Activated CD4-positive, alpha-beta T cell treated with anti-CD3 and anti-CD28 coated beads, Interleukin-2, Interleukin-6, amounts not matched to agents 100 ng/mL and 50 ng/mL, durations not matched to agents 16 hours and 8 hours (primary cell): Measurements from ENCODE around the gene C1QTNF9.
"Not testable (repeated sequence)": the region's sequence is repeated elsewhere in the genome, so short reads cannot be mapped to it uniquely, and the experiment has no call there.

Source experiments
- DNase-seq: peaks from one replicate; pipeline ENCODE4 v3.0.0-alpha.2; 2020

C1QTNF9 gene

DNA sequence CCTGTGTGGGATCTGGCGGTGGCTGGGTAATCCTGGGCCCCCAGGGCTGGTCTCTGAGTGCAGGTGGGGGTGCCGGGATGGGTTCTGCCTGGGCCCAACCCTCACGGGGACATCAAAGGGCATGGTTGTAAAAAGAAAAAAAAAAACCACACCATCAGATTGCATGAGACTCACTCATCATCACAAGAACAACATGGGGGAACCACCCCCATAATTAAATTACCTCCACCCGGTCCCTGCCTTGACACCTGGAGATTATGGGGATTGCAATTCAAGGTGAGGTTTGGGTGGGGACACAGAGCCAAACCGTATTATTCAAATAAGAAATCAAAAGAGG, 14.3 kb downstream of the C1QTNF9 start:
- DNase-seq, result no peak

DNA sequence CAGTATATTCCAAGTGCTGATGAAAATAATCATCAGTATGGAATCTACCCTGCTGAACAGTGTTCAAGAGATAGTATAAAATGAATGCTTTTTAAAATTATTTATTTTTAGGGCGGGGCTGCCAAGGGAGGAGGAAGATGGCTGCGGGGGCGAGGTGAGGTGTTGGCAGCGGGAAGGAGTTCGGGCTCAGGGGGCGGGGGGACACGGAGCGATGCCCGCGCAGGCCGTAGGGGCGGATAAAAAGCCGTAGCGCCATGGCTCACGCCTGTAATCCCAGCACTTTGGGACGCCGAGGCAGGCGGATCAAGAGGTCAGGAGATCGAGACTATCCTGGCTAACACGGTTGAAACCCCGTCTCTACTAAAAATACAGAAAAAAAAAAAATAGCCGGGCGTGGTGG, 18.2 kb downstream of the C1QTNF9 start:
- DNase-seq, result not testable (repeated sequence)

DNA sequence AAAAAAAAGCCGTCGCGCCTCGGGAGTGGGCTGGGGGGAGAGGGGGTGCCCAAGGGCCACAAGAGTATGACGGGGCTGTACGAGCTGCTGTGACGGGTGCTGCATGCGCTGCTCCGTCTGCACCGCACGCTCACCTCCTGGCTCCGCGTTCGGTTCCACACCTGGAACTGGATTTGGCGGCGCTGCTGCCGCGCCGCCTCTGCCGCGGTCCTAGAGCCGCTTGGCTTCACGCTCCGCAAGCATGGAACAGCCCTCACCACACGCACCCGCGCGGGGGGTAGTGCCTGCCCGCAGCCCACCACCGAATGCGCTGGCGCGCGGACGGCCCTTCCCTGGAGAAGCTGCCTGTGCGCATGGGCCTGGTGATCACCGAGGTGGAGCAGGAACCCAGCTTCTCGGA, 18.8 kb downstream of the C1QTNF9 start:
- no peak for DNase-seq

DNA sequence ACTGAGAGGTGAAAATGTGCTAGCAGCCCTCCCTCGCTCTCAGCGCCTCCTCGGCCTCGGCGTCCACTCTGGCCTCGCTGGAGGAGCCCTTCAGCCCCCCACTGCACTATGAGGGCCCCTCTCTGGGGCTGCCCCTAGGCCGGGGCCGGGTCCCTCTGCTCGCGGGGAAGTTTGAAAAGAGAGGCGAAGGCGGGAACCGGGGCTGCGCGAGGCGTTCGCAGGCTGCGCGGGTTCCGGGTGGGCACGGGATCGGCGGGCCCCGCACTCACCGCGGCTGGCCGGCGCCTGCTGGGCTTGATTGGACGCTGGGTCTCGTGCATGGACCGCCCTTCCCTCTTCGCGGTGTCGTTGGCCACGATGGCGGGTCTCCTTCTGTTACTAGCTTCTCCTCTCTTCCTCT, 29.3 kb downstream of the C1QTNF9 start:
- no peak for DNase-seq

DNA sequence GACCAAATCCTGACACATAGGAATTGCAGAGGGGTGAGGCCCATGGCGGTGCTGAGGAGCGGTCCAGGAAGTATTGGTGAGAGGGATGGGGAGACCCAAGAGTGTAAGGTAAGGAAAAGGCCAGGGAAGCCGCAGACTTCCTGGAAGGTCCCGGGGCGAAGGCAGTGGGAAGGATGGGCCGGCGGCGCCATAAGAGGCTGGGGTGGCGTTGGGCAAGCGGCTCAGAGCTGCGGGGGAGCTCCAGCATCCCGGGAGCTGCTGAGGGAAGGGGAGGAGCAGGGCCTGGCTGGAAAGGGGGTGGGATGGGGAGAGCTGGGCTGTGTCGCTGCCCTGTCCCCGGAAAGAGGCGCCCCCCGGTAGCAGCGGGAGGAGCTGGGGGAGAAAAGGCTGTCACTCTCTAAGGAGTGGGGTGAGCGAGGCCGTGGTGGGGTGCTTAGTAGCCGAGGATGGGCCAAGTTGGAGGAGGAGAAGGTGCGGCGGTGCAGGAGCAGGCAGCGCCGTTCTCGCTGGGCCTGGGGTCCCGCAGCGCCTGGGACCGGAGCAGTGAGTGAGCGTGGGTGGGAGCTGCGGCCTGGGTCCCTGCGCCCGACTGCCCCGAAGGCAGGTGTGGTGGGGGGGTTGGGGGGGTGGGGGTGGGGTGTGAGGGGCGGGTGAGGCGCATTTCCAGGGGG, 30.7 kb downstream of the C1QTNF9 start:
- DNase-seq, result no peak

DNA sequence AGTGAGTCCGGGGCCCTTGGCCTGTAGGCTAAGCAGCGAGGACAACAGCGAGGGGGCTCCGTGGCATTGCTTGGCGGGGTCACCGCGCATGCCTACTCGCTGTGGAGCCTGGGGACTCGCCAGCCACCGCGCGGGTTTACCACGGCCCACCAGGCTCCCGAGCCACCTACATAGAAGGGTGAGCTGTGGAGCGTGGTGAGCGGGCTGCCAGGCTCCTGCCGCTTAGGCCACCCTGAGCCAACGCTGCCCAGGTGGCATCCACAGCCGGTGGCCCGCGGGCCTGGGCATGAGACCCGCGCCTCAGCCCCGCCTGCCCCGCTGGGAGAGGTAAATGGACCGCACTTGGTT, 31.2 kb downstream of the C1QTNF9 start:
- DNase-seq, result no peak

DNA sequence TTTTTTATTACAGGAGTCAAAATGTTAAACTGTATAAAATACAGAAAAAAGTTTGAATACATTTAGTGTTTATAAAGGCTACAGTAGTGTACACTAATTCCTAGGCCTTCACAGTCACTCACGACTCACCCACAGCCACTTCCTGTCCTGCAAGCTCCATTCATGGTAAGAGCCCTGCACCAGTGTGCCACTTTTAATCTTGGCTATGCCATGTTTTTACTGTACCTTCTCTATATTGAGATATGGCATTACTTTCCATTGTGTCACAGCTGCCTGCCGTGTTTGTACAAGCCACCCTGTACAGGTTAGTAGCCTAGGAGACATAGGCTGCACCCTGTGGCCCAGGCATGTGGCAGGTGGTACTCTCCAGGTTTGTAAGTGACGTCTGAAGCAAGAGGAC, 32.1 kb downstream of the C1QTNF9 start:
- no peak for DNase-seq

DNA sequence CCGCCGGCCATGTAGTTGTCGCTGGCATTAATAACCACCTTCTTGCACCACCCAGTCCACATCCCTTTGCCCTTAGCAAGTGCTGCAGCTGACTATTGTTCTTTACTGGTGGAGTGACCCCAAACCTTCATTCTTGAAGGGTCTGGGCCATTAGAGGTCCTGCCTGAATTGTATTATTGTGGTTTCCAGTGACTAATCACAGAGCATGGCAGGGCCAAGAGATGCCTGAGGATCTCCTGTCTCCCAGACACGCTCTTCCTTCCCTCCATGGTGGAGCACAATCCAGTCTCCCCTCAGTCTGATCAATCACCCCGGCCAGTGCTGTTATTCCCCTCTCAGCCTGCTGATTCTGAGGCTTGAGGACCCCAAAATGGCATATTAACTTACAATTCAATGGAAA, 39.0 kb downstream of the C1QTNF9 start:
- no peak for DNase-seq

DNA sequence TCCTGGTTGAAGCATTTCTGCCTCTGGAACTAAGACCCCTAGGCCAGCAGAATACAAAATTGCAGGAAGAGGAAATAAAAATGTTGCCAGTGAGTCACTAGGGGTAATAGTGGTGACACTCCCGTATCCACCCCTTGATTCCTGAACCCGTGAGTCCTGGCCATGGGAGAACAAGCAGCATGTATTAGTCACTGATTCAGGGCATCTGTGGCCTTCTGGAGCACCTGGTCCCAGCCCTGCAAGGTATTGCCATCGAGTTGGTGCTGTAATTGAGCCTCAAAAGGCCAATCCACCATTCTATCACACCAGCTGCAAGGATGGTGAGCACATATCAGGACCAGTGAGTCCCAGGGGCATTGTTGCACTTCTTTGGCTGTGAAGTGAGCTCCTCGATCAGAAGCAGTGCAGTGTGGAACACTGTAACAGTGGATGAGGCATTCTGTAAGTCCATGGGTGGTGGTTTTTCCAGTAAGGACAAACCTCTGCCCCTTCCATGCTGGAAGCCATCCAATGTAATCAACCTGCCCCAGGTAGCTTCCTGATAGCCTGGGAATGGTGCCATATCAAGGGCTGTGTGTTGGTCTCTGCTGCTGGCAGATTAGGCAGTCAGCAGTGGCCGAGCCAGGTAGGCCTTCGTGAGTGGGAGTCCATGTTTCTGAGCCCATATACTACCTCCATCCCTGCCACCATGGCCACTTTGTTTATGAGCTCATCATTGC, 39.6 kb downstream of the C1QTNF9 start:
- no peak for DNase-seq

DNA sequence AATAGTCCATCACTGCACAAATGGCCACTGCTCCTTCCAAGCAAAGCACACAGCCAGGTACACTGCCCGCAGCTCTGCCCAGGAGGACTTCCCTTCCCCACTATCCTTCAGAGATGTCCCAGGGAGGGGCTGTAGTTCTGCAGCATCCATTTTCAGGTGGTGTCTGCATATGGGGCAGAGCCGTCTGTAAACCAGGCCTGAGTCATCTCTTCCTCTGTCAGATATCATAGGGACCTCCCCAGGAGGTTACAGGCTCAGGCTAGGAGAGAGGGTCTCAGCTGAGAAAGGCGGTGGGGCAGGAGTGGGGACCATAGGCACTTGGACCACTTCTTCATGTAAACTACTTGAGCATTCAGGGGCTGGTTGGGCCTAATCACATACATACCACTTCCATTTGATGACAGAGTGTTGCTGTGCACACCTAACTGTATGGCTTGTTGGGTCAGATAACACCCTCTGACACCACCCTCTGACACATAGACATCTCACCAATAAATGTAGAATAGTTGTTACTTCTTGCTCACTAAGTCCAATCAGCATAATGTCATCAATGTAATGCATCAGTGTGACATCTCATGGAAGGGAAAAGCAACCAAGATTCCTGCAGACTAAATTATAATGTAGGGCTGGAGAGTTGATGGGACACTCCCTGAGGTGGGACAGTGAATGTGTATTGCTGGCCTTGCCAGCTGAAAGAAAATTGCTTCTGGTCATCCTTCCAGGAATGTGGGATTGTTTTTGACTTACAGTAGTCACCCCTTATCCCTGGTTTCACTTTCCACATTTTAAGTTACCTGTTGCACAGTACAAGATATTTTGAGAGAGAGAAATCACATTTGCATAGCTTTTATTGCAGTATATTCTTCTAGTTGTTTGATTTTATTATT, 40.6 kb downstream of the C1QTNF9 start:
- DNase-seq, result not testable (repeated sequence)

DNA sequence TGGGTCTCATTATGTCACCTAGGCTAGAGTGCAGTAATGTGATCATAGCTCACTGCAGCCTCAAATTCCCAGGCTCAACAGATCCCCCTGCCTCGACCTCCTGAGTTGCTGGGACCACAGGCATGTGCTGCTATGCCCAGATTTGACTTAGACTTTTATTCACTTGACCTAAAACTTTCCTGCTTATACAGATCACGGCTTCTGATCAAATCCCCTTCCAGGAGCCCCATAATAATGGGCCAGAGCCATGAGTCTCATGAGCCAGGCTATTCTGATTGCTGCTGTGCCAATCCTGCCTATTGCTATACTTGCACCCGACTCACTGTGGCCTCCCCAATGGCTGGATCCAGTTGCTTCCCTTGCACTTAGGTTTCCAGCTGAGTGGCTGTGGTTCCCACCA, 42.0 kb downstream of the C1QTNF9 start:
- DNase-seq, result no peak

DNA sequence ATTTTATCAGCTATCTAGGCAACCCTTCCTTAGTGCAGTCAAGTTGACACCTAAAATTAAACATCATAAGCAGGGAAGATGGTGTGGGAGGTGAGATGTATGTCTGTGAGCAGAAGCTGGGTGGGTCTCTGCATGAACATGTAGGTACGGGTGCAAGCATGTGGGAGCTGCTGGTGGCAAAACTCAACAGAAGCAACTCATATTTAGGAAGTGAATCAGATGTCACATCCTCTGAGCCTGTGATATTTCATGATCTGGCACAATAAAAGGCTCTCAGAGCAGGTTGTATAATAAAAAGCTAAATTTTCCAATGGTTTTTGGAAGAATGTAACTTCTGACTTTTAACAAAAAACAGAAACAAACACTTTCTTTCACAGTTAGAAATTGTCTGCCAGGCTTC, 44.4 kb downstream of the C1QTNF9 start:
- DNase-seq, result no peak

DNA sequence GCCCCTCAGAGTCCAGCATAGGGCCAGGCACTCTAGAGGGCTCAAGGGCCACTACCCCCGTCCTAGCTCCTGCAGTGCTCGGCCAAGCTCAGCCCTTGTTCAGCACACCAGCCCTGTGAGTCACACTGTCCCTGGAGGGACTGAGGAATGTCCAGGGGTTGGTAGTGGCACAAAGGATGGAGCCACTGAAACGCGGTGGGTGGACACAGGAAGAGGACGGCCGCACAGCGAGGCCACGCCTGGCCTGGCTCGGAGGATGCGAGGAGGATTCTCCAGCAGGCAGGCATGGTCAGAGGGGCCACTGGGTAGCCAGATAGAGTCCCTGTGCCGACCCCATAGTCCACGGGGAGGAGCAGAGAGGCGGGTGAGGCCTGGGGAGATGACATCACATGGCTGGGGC, 45.7 kb downstream of the C1QTNF9 start:
- no peak for DNase-seq

DNA sequence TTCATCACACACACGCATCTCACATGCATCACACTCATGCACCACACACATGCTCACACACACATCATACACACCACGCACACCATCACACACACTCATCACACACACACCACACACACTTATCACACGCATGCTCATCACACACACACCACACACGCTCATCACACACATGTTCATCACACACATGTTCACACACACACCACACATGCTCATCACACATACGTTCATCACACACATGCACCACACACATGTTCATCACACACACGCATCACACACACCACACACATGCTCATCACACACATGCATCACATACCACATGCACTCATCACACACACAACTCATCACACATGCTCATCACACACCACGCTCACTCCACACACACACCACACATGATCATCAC, 46.9 kb downstream of the C1QTNF9 start:
- no peak for DNase-seq

DNA sequence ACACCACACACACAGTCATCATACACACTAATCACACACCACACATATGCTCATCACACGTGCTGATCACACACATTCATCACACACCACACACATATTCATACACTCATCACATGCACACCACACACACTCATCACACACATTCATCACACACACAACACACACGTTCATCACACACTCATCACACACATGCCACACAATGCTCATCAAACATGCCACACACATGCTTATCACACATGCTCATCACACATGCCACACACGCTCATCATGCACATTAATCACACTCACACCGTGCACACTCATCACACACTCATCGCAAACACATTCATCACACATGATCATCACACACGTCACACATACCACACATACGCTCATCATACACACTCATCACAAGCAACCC, 47.5 kb downstream of the C1QTNF9 start:
- DNase-seq, result no peak

DNA sequence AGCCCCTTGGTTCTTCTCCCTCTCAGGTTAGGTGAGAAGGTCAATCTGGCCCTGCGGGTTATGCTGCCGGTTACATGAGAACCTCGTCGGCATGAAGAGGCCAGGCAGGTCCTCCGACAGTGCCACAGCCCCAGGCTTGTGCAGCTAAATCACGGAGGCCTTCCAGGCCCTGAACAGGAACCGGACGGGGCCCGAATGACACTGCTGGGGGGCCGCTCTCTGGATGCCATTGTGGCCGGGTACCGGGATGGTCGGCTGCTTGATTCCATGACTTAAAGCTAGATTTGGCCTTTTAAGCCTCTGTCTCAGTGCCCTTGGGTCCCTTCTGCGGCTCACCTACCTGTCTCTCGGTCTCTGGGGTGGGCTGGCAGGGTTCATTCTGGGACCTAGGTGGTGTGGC, 48.4 kb downstream of the C1QTNF9 start:
- DNase-seq, result no peak

DNA sequence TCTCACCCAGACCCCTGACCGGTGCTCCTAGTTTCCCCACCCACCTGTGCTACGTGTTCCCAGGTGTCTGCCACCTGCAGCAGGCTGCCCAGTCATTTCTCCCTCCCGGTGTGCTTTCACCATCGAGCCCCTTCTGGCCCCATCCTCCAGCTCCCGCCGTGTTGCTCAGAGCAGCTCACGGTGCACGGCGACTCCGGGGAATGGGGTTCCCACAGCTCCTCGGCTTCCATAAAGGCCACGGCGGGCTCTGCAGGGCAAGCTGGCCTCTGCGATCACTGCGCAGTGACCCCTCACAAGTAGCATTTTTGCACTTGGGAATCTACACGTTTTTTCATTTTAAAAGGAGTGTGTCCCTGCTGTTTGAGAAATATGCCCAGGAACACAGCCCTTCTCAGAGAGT, 49.5 kb downstream of the C1QTNF9 start:
- DNase-seq, result not testable (repeated sequence)

DNA sequence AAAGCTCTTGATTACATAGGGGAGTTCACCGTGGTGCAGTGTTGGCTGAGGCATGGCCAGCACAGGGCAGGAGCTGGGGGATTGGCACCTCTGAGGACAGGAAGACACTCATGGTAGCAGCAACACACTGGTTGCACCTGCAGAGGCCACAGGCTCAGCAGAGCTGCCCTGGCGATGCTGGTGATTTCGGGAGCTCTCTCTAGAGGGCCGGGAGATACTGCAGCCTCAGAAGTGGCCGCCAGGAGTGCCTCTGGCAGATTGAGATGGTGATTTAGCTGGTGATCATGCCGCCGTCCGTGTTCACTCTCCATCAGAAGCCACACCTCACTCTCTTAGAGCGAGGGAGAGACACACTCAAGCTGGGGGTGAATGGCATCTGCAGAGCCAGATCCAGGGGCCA, 49.9 kb downstream of the C1QTNF9 start:
- DNase-seq, result not testable (repeated sequence)

DNA sequence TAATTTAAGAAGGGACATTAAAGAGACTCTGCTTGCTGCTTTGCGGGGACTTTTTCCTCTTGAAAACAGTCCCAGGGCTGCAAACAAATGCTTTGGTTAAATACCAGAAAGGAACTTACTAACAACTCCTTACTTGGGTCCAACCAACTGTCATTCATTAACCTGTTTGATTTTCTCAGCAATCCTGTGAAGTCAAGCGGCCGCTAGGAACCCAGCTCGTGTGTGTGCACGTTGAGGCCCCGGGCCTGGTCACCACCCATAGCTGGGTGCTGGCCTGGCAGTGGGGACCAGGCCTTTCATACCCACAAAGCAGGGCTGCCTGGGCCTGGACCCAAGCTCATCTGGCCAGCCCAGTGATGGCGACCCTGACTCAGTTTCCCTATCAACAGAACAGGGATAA, 50.7 kb downstream of the C1QTNF9 start:
- no peak for DNase-seq

DNA sequence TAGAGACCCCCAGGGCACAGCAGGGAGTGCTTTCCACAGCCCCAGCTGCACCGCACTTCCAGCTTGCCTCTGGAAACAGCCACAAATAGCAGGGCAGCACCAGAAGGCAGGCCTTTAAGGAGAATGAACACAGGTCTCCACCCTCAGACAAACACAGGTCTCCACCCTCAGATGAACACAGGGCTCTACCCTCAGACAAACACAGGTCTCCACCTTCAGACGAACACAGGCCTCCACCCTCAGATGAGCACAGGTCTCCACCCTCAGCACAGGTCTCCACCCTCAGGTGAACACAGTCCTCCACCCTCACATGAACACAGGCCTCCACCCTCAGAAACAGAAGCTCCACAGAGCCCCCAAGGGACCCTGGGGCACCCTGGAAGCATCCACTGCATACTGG, 51.7 kb downstream of the C1QTNF9 start:
- DNase-seq, result no peak

DNA sequence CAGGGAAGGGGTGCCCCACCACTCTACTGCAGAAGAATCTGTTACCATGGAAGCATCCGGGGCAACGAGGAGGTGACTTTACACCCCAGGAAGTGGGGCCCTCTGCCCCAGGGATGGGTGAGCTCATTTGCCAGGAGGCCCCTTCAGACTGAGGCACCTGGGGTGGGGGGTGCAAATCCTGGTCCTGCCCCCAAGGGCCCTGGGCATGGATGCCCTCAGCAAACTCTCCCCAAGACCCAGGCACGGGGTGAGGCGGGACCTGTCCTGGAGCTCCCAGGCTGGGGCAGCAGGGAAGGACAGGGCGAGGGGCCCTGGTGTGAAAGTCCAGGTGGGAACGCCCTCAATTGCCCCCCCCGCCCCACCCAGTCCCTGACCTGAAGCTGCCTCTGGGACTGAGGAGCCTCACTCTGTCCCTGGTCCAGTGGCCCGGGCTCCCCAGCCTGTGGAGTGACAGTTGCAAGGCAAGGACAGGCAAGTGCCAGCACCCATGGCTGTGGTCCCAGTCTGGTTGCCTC, 52.5 kb downstream of the C1QTNF9 start:
- no peak for DNase-seq

DNA sequence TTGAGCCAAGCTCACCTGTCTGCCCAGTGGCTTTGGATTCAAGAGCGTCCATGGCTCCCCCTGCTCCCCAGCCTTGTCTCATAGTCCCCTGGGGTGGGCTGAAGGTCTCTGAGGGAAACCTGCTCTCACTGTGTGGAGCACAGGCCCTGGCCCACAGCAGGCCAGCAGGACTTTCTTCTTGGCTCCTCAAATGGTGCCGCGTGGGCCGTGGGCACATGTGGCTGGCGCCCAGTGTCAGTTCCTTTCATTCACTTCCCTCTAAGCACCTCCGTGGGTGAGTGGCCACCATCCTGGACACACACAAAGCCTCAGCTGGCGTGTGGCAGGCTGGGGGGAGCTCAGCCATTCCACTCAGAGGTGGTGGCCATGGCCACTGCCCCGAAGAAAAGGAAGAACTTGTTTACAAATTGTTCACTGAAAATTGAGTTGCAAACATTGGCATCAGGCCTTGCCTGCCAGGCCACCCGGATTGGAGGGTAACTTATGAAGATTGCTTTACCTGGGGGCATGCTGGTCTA, 53.1 kb downstream of the C1QTNF9 start:
- DNase-seq, result no peak

DNA sequence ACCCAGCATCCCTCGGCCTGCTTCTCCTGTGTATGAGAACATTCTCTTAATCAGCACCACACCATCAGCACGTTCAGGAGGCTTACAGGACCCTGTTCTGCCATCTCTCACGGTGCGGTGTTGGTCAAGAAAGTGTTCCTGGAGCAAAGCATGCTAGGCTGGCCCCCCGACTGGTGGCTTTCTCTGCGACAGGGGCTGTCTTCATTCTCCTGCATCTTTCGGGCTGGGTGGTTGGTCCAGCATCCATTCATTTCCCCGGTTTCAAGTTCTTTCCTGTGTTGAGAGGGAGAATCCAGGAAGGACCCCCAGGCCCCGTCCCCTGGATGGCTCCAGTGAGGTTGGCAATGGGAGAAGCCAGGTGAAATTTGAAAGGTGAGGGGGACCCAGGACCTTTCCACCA, 55.8 kb downstream of the C1QTNF9 start:
- no peak for DNase-seq

DNA sequence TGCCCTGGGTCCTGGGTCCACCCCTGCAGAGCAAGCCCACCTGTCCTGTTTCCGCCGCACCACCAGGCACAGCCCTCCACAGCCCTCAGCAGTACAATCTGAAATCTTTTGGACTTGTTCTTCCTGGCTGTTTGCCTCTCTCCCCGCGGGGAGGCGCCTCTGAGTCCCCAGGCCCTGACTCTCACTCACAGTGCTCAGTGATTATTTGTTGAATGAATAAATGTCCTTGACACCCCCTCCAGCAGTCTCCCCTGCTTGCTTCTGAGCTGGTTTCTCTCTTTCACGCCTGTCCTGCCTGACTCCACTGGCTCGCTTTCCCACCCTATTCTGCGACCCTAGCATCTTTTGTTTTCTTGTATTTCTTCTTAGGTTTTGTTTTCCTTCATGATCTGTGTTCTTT, 56.9 kb downstream of the C1QTNF9 start:
- DNase-seq, result not testable (repeated sequence)
